NB4 (cell line): Measurements from ENCODE around the gene CLINT1.

Experiments
- POLR2A ChIP-seq: IDR thresholded peaks from 2 replicates; pipeline ENCODE4 v1.6.1; 2011; ENCODE audit warnings: mild to moderate bottlenecking; ENCODE audit not compliant: insufficient read length; ENCODE audit errors: extremely low read depth
- TF ChIP-seq, protein P1 (sequence below): IDR thresholded peaks from one replicate; pipeline ENCODE4 v1.5.1; 2012; ENCODE audit warnings: low read depth, low read length
- TF ChIP-seq, protein P2 (sequence below): IDR thresholded peaks from 2 replicates; pipeline ENCODE4 v1.6.1; 2011; ENCODE audit warnings: low read depth, low read length

DNA sequence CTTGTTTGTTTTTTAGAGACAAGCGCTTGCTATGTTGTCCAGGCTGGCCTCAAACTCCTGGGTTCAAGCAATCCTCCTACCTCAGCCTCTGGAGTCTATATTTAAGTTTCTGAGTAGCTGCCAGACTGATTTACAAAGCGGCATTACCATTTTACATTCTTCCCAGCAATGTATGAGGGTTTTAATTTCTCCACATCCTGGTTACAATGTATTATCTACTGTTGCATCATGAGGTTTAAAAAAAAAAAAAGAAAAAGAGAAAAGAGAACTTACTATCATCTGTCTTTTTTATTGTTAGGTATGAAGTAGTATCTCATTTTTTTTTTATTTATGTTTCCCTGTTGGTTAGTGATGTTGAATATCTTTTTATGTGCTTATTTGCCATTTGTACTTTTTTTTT is 18.9 kb upstream of the CLINT1 start:
- TF ChIP-seq, protein P1, sequence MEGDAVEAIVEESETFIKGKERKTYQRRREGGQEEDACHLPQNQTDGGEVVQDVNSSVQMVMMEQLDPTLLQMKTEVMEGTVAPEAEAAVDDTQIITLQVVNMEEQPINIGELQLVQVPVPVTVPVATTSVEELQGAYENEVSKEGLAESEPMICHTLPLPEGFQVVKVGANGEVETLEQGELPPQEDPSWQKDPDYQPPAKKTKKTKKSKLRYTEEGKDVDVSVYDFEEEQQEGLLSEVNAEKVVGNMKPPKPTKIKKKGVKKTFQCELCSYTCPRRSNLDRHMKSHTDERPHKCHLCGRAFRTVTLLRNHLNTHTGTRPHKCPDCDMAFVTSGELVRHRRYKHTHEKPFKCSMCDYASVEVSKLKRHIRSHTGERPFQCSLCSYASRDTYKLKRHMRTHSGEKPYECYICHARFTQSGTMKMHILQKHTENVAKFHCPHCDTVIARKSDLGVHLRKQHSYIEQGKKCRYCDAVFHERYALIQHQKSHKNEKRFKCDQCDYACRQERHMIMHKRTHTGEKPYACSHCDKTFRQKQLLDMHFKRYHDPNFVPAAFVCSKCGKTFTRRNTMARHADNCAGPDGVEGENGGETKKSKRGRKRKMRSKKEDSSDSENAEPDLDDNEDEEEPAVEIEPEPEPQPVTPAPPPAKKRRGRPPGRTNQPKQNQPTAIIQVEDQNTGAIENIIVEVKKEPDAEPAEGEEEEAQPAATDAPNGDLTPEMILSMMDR: no peak
- TF ChIP-seq, protein P2, sequence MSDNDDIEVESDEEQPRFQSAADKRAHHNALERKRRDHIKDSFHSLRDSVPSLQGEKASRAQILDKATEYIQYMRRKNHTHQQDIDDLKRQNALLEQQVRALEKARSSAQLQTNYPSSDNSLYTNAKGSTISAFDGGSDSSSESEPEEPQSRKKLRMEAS: no peak
- TF ChIP-seq POLR2A: no peak
